NCI-H1048 (cell line): Measurements from ENCODE around the gene MST1R.

Experiments used
- DNase-seq: peaks from one replicate; lab custom pipeline; 2025; lab: John Stamatoyannopoulos, UW

MST1R gene

DNA sequence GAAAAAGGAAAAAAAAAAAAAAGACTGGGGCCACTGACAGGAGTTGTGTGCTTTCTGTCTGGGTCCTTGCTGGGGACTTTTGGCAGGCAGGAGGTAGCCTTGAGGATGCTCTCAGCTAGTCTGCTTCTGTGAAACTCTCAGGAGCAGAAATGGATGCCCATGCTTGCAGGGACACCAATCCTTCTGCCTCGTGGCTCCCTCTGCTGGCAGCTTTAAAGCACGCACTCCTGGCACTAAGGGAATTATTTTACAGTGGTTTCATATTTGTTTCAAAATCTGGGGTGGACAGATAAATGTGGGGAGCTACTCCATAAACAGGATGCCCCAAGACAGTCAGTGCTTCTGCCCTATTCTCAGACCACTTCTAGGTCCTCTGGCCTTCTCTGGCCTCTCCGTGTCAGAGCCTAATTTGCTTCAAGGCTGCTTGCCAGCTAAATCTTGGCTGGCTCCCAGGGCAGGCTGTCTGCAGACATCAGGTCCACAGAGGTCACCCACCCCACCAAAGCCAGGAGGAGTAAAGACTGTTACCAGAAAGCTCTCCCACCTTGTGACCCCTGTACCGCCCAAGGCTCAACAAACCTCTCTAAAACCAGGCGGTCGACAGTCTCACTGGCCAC, 64.4 kb downstream of the MST1R start:
- no peak for DNase-seq
